Tibial nerve (tissue), 4 donors: ENCODE results near the gene GALNT10.

Experiments used
- EP300 ChIP-seq, 2 donors: sonication (generic); formaldehyde crosslinking; IDR thresholded peaks; one replicate each; pipeline ENCODE4 v1.6.1; 2017; ENCODE audit warnings: antibody characterized with exemption in 2 of 2, mild to moderate bottlenecking in 1 of 2
- POLR2A ChIP-seq, 2 donors: fragments of 450-650 bp; IDR thresholded peaks; one replicate each; pipeline ENCODE4 v1.6.1; 2017; ENCODE audit warnings: antibody characterized with exemption in 2 of 2, mild to moderate bottlenecking in 2 of 2, moderate library complexity in 2 of 2
- TF ChIP-seq, protein P1 (sequence below), 5 experiments: fragments of 200-600 bp in 3 of 5; fragments of 450-650 bp in 2 of 5; sonication (generic) in 3 of 5; IDR thresholded peaks; one replicate each; pipeline ENCODE4 v1.5.1; 2016 to 2019; ENCODE audit warnings: antibody characterized with exemption in 5 of 5, mild to moderate bottlenecking in 3 of 5, moderate library complexity in 2 of 5

GRCh38 chr5:154178661-154179060, 11.9 kb upstream of the GALNT10 start:
- TF ChIP-seq, protein P1, sequence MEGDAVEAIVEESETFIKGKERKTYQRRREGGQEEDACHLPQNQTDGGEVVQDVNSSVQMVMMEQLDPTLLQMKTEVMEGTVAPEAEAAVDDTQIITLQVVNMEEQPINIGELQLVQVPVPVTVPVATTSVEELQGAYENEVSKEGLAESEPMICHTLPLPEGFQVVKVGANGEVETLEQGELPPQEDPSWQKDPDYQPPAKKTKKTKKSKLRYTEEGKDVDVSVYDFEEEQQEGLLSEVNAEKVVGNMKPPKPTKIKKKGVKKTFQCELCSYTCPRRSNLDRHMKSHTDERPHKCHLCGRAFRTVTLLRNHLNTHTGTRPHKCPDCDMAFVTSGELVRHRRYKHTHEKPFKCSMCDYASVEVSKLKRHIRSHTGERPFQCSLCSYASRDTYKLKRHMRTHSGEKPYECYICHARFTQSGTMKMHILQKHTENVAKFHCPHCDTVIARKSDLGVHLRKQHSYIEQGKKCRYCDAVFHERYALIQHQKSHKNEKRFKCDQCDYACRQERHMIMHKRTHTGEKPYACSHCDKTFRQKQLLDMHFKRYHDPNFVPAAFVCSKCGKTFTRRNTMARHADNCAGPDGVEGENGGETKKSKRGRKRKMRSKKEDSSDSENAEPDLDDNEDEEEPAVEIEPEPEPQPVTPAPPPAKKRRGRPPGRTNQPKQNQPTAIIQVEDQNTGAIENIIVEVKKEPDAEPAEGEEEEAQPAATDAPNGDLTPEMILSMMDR (IDR thresholded peaks at IDR 0.05) = no peak
- TF ChIP-seq POLR2A (IDR thresholded peaks at IDR 0.05) = no peak
- no peak for TF ChIP-seq EP300 (IDR thresholded peaks at IDR 0.05)
